CD4-positive, alpha-beta T cell (primary cell): ENCODE measurements around the gene PHAX. TPM values are rescaled to one million over a fixed set of nuclear protein-coding genes. Genes with fewer than 3 reads are reported as not detected.

Source experiments
- ATAC-seq: fragments of 200-7000 bp; cut with Tn5 transposase; one replicate; pipeline ENCODE4 v1.10.0; 2022; ENCODE audit warnings: mild to moderate bottlenecking; ENCODE audit not compliant: poor library complexity
- CTCF ChIA-PET: fragments of 350-600 bp; sonication (Branson Sonifier 250); formaldehyde crosslinking; loops from one replicate; lab custom pipeline; 2021; ENCODE audit warnings: antibody characterized with exemption, inconsistent platforms; lab: Charles Lee
- POLR2A ChIA-PET: fragments of 350-600 bp; sonication (Branson Sonifier 250); formaldehyde crosslinking; loops from one replicate; lab custom pipeline; 2021; ENCODE audit warnings: antibody characterized with exemption, inconsistent platforms; lab: Charles Lee
- DNase-seq, 14 experiments: peaks; one replicate each; pipeline ENCODE4 v3.0.0-alpha.2; 2013 to 2020; ENCODE audit warnings: mixed read lengths in 2 of 14
- H3K27ac ChIP-seq, 2 donors: one replicate each; pipeline versions ENCODE4 v1.5.1 to v1.7.0; 2013; ENCODE audit warnings: low read length in 2 of 2, low read depth in 1 of 2, mild to moderate bottlenecking in 1 of 2
- H3K27me3 ChIP-seq, 2 experiments: 1 replicate in 1 of 2; 2 replicates in 1 of 2; pipeline versions ENCODE4 v1.6.1 to v1.7.0; 2013; ENCODE audit warnings: low read length in 2 of 2, control low read depth in 1 of 2, mild to moderate bottlenecking in 1 of 2, moderate library complexity in 1 of 2; ENCODE audit not compliant: insufficient read depth in 2 of 2, control insufficient read depth in 1 of 2
- H3K36me3 ChIP-seq: one replicate; pipeline ENCODE4 v1.6.1; 2013; ENCODE audit warnings: low read length, control low read depth; ENCODE audit not compliant: insufficient read depth
- H3K4me1 ChIP-seq: one replicate; pipeline ENCODE4 v1.6.1; 2013; ENCODE audit warnings: low read length, control low read depth; ENCODE audit not compliant: insufficient read depth
- H3K4me3 ChIP-seq: one replicate; pipeline ENCODE4 v1.5.1; 2013; ENCODE audit warnings: mild to moderate bottlenecking, low read length, moderate library complexity
- H3K9me3 ChIP-seq, 2 experiments: 1 replicate in 1 of 2; 2 replicates in 1 of 2; pipeline versions ENCODE4 v1.6.1 to v1.7.0; 2013; ENCODE audit warnings: low read length in 2 of 2, mild to moderate bottlenecking in 2 of 2, control low read depth in 1 of 2, moderate library complexity in 1 of 2; ENCODE audit not compliant: control insufficient read depth in 1 of 2, insufficient read depth in 1 of 2
- H3K27ac Mint-ChIP-seq: one replicate; pipeline ENCODE4 v1.8.0; 2020; ENCODE audit warnings: mixed read lengths
- H3K27me3 Mint-ChIP-seq: one replicate; pipeline ENCODE4 v1.8.0; 2021; ENCODE audit warnings: mixed read lengths
- H3K36me3 Mint-ChIP-seq: one replicate; pipeline ENCODE4 v1.8.0; 2021; ENCODE audit warnings: low read depth, mixed read lengths
- H3K4me1 Mint-ChIP-seq: one replicate; pipeline ENCODE4 v1.8.0; 2021; ENCODE audit warnings: low read depth, mixed read lengths
- H3K4me3 Mint-ChIP-seq: one replicate; pipeline ENCODE4 v1.8.0; 2020; ENCODE audit warnings: mild to moderate bottlenecking, mixed read lengths
- H3K9me3 Mint-ChIP-seq: one replicate; pipeline ENCODE4 v1.8.0; 2020; ENCODE audit warnings: mixed read lengths
- CTCF ChIP-seq: fragments of 200-600 bp; IDR thresholded peaks from one replicate; pipeline ENCODE4 v1.8.0; 2022; ENCODE audit warnings: antibody characterized with exemption, mild to moderate bottlenecking
- intact Hi-C, 2 experiments: fragments of 100-400 bp; cut with DNase I in 1 of 2; cut with micrococcal nuclease in 1 of 2; formaldehyde crosslinking; loops; one replicate each; pipeline versions ENCODE4 v1.15.1 to v1.9.0; 2023 to 2025; cut with DNase I, micrococcal nuclease
- total RNA-seq, 174 experiments: library from RNA in 2 of 174; stranded (reverse) in 2 of 174; gene quantifications; one replicate each; pipeline ENCODE4 v1.2.3 and lab custom pipeline; 2021 to 2026

Gene PHAX
- total RNA-seq, 2 experiments from 2014 or later = 31.2 to 32.9 TPM

- no peak overlapping the region for H3K4me3 ChIP-seq
- no peaks in the 10 kb centered on the region for H3K27me3 ChIP-seq
- no peaks in the 10 kb centered on the region for H3K4me1 ChIP-seq
- POLR2A ChIA-PET = no interaction called here
- intact Hi-C loops = no loop called here
- no peak for TF ChIP-seq CTCF
- Mint-ChIP-seq H3K4me3 (no peak overlapping the region), H3K27ac (no peak overlapping the region), H3K4me1 (no peaks in the 10 kb centered on the region), H3K9me3 (no peaks in the 10 kb centered on the region), H3K36me3 (peaks cover 7% of the 10 kb centered on the region), H3K27me3 (no peaks in the 10 kb centered on the region)
- DNase-seq (no peak), ATAC-seq (no peak)
- H3K9me3 ChIP-seq = no peaks in the 10 kb centered on the region
- H3K27ac ChIP-seq = no peak overlapping the region
- no peaks in the 10 kb centered on the region for H3K36me3 ChIP-seq
- CTCF ChIA-PET = interaction anchor here (1.1 kb wide), 1 partner anchor 22 kb away, joined by 3 read pairs; no protein-coding TSS in a partner anchor
Measured at GRCh38 chr5:126579716-126580115, 21.0 kb upstream of the PHAX start.

- TF ChIP-seq CTCF = no peak
- no peaks in the 10 kb centered on the region for H3K9me3 Mint-ChIP-seq
- POLR2A ChIA-PET = no interaction called here
- no peak overlapping the region for H3K4me3 Mint-ChIP-seq
- ATAC-seq (no peak), DNase-seq (no peak)
- H3K36me3 Mint-ChIP-seq = peaks cover 7% of the 10 kb centered on the region
- Histone ChIP-seq H3K9me3 (no peaks in the 10 kb centered on the region), H3K27me3 (no peaks in the 10 kb centered on the region), H3K27ac (no peak overlapping the region), H3K36me3 (no peaks in the 10 kb centered on the region), H3K4me3 (no peak overlapping the region), H3K4me1 (no peaks in the 10 kb centered on the region)
- intact Hi-C loops = no loop called here
- H3K27ac Mint-ChIP-seq = no peak overlapping the region
- no peaks in the 10 kb centered on the region for H3K4me1 Mint-ChIP-seq
- CTCF ChIA-PET = no interaction called here
- H3K27me3 Mint-ChIP-seq = no peaks in the 10 kb centered on the region
Measured at GRCh38 chr5:126583761-126584160, 17.0 kb upstream of the PHAX start.

GRCh38 chr5:126587551-126588390 is 13.0 kb upstream of the PHAX start:
- Mint-ChIP-seq H3K4me1 (no peaks in the 10 kb centered on the region), H3K36me3 (peaks cover under 1% of the 10 kb centered on the region), H3K27me3 (no peaks in the 10 kb centered on the region), H3K9me3 (no peaks in the 10 kb centered on the region), H3K4me3 (no peak overlapping the region), H3K27ac (no peak overlapping the region)
- Histone ChIP-seq H3K27me3 (peaks cover 0 to 4% of the 10 kb centered on the region in 2 experiments), H3K4me1 (no peaks in the 10 kb centered on the region), H3K9me3 (peaks cover 0 to 7% of the 10 kb centered on the region in 2 experiments), H3K36me3 (no peaks in the 10 kb centered on the region), H3K27ac (no peak overlapping the region), H3K4me3 (no peak overlapping the region)
- ATAC-seq (no peak), DNase-seq (no peak)
- intact Hi-C loops = no loop called here
- ChIA-PET POLR2A (no interaction called here), CTCF (no interaction called here)
- no peak for TF ChIP-seq CTCF
